Spleen (tissue), 7 donors: ENCODE measurements around the gene MIDN.

Experiments used
- POLR2A ChIP-seq, 3 donors: fragments of 450-650 bp; IDR thresholded peaks; one replicate each; pipeline ENCODE4 v1.5.1; 2017; ENCODE audit warnings: antibody characterized with exemption in 3 of 3, mild to moderate bottlenecking in 1 of 3
- POLR2AphosphoS5 ChIP-seq, 3 donors: sonication (generic); formaldehyde crosslinking; IDR thresholded peaks; one replicate each; pipeline ENCODE4 v1.5.1; 2017; ENCODE audit warnings: antibody characterized with exemption in 3 of 3
- TF ChIP-seq, protein P1 (sequence below), 11 experiments: fragments of 200-600 bp in 7 of 11; fragments of 450-650 bp in 4 of 11; sonication (generic) in 4 of 11; IDR thresholded peaks in 8 of 11; conservative IDR thresholded peaks in 3 of 11; 1 replicate in 7 of 11; 2 replicates in 4 of 11; pipeline versions ENCODE4 v1.4.0 to v1.8.0; 2016 to 2021; ENCODE audit warnings: antibody characterized with exemption in 11 of 11, inconsistent platforms in 4 of 11, mild to moderate bottlenecking in 1 of 11
- donor health status: DM: no; HTN: no; CAD: no; lungs with moderate emphysema.
- donor health status: DM: no; HTN: no; CAD: no.
- donor health status: DM: no; HTN: no; CAD: no.

DNA sequence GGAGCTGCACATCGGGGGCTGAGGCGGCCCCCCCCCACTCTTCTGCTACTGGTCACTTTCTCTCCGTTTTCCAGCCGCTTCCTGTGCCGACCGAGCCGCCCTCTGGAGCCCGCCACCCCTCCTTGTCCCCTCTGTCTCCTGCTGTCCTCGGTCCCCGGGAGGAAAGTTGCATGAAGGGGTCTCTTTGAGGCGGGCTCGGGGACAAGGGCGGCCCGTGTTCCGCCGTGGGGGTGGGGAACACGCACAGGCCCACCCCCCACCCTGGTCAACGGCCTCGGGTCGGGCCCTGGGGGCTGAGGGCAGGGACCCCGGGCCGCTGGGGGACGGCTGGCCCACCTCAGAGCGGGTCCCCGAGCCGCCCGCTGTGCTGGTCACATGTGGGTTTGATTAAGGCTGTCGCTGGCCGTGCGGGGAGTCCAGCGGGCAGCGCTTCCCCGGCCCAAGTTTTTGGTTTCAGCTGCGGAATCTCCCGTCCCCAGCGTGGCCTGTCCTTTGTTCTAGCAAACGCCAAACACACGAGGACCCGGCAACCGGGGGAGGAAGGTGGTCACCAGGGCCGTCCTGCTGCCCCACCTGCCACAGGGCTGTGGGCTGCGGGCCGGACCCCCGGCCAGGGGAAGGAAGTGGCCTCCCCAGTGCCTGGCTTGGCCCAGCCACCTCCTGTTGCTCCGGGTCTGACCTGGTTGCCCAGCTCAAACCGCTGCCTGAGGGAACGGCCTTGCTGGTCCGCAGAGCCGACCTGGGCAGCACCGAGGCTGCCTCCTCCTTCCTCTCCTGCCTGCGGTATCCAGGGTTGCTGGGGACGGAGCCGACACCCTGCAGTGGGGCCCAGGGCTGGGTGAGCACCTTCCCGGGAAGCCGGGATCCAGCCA lies 39.2 kb downstream of the MIDN start:
- TF ChIP-seq, protein P1, sequence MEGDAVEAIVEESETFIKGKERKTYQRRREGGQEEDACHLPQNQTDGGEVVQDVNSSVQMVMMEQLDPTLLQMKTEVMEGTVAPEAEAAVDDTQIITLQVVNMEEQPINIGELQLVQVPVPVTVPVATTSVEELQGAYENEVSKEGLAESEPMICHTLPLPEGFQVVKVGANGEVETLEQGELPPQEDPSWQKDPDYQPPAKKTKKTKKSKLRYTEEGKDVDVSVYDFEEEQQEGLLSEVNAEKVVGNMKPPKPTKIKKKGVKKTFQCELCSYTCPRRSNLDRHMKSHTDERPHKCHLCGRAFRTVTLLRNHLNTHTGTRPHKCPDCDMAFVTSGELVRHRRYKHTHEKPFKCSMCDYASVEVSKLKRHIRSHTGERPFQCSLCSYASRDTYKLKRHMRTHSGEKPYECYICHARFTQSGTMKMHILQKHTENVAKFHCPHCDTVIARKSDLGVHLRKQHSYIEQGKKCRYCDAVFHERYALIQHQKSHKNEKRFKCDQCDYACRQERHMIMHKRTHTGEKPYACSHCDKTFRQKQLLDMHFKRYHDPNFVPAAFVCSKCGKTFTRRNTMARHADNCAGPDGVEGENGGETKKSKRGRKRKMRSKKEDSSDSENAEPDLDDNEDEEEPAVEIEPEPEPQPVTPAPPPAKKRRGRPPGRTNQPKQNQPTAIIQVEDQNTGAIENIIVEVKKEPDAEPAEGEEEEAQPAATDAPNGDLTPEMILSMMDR (IDR thresholded peaks at IDR 0.05 in 8 of 11, conservative IDR thresholded peaks at IDR 0.05 in 3 of 11) = no peak
- TF ChIP-seq POLR2AphosphoS5 (IDR thresholded peaks at IDR 0.05) = no peak
- TF ChIP-seq POLR2A (IDR thresholded peaks at IDR 0.05) = no peak
